NCI-H1092 treated with DMSO at 0.1 percent for 48 hours (cell line): Measurements from ENCODE around the gene IQGAP2.
"Not testable (repeated sequence)": the region's sequence is repeated elsewhere in the genome, so short reads cannot be mapped to it uniquely, and the experiment has no call there.

Source experiments
- DNase-seq: peaks from one replicate; lab custom pipeline; 2025; lab: John Stamatoyannopoulos, UW

Gene IQGAP2

DNA sequence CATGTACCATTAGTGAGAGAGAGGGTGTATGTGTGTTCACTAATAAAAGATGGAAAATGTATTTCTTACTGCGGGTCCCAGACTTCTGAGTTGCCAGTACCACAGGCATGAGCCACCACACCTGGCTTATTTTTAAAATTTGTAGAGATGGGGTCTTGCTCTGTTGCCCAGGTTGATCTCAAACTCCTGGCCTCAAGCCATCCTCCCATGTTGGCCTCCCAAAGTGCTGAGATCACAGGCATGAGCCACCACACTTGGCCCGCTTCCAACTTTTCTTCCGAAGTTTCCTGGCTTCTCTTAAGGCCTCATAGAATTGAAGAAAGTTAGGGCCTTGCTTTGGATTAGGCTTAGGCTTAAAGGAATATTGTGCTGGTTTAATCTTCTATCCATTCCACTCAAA, 260.5 kb downstream of the IQGAP2 start:
- DNase-seq, result no peak

DNA sequence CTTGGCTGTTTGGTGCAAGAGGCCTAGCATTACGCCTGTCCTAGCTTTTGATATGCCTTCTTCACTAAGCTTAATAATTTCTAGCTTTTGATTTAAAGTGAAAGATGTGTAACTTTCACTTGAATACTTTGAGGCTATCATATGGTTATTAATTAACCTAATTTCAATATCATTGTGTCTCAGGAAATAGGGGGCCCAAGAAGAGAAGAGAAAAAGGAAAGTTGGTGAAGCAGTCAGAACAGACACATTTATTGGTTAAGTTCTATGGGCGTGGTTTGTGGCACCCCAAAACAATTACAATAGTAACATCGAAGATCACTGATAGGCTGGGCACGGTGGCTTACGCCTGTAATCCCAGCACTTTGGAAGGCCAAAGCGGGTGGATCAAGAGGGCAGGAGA, 261.0 kb downstream of the IQGAP2 start:
- DNase-seq, result no peak

DNA sequence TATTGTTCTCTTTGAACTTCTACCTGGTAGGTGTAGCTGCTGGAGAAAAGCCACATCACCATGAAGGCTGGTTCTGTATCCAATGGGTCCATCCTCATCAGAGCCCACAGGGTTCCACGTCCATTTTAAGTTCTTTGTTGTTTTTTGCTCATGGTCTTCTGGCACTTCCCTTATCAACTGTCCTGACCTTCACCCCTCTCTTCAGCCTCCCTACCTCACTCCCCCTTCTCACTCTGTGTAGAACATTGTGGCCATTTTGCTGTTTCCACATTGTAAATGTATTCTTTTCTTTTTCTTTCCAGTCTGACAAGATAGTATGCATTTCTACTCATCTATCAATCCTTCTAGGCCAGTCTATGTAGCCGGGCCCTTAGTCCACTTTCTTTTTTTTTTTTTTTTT, 264.4 kb downstream of the IQGAP2 start:
- DNase-seq, result no peak

DNA sequence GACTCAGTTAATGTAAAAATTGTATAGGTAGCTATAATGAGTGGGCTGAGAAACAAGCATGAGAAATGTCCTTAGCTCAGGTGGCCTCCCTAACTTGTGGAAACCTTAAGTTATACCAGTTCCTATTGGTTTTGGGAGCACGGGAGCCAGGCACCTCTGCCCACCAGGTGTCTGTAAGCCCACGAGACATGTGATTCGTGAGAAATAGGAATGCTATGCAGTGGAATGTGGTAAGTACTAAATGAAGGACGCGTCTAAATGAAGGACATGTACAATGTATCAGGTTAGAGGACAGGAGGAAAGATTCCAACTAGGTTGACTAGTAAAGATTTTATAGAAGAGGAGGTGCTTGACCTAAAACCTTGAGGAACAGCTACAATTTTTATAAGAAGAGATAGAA, 266.2 kb downstream of the IQGAP2 start:
- no peak for DNase-seq

DNA sequence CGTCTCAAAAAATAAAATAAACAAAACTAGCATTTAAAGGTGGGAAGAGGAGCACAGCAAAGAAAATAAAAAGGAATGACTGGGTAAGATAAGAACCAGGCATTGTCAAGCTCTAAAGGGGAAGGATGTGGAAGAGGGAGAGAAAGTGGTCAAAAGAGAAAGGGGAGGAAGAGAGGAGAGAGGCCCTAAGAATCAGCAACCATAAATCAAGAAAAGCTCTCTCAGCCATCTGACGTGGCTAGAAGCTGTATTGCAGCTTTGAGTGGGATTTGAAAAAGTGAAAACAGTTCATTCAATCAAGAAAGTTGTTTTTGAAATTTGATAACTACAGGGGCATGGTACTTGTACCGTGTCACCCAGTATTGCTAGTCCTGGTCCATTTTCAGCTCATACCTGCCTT, 267.4 kb downstream of the IQGAP2 start:
- DNase-seq, result no peak

DNA sequence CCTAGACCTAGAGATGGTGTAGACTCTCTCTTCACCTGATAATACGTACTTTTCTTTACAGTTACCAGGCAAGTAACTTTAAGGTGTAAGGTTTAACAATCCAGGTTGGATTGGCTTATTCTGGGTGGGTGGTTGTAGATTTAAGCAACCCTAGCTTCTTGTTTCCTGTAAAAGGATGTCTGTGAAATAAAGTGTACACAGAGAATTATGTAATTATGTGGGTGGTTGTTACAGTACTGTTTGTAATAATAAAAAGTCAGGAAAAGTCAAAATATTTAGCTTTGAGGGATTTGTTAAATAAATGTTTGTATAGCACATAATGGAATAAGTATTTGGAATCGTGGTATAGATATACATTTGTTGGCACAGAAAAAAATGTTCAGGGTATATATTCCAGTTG, 269.2 kb downstream of the IQGAP2 start:
- no peak for DNase-seq

DNA sequence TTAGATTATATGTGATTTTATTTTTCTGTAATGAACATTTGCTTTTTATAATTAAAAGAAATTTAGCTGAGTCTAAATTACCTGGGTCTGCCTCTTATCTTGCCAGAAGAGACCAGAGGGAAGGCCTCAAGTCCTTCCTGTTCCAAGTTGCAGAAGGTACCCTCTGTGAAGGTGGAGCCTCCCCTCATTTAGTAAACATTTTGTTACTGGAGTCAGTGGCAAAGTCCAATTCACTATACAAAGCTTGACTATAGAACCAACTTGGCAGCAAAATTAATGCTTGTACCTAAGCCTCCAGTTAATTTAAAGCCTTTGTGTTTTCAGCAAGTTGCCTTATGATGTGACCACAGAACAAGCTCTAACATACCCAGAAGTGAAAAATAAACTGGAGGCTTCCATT, 270.0 kb downstream of the IQGAP2 start:
- no peak for DNase-seq

DNA sequence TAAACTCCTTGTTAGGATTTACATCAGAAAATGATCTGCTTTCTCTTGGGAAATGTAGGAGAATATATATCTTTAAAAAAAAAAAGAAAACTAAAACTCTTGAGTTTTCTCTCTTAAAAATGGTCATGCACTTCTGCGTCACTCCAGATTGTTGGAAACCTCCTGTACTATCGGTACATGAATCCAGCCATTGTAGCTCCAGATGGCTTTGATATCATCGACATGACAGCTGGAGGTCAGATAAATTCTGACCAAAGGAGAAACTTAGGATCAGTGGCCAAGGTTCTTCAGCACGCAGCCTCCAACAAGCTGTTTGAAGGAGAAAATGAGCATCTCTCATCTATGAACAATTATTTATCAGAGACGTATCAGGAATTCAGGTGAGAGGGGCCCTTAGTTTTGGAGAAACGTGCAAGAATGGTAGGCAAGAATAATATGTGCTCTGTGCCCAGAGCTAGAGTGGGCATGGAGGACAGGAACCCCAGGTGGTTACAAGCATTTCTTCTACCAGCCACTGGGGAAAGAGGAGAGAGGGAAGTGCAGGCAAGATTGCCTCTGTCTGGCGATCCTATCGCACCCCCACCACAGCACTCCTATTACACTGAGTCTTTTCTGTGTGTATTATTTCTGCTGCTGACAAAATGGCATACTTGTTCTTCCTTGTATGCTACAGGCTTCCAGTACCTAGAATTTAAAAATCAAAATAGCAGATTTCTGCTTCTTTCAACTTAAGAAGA, 271.4 kb downstream of the IQGAP2 start:
- DNase-seq, result no peak

DNA sequence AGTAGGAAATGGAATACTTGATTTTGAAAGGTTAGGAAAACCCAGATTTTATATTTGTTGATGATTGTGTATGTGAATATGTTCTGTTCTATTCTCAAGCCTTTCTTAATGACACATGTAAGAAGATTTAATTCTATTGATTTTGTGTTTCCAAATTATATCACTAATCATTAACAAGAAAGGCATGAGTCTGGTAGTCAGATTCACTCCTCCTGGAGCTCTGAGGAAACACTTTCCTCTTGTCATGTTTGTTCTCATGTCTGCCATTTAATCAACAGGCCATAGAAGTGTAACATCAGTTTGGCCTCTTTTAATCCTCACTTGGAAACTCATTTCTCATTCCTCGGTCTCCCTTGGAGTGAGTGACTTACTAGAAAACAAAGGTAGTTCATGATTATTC, 272.3 kb downstream of the IQGAP2 start:
- no peak for DNase-seq

DNA sequence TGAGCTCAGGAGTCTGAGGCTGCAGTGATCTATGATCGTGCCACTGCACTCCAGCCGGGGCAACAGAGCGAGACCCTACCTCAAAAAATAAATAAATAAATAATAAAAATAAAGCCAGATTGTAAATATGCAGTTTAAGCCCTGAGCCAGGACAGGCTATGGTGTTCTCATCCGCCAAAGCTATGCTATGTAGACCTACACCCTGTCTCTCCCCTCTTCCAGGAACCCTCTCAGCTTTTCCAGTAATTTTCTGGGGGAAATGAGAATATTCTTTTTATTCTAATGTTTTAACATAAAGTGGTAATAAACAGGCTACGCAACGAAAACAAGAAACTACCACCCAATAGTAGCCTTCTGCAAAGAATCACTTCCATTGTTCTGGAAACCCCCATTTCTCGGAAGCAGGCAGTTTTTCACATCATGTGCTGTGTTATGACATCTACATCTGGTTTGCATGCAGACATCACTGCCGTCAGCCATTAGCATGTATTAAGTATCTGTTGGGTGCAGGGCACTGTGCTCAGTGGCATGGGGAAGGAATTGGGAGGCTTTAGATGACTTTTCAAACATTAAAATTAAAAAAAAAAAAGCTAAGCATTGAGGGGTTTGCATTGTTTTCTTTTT, 274.9 kb downstream of the IQGAP2 start:
- DNase-seq, result no peak

DNA sequence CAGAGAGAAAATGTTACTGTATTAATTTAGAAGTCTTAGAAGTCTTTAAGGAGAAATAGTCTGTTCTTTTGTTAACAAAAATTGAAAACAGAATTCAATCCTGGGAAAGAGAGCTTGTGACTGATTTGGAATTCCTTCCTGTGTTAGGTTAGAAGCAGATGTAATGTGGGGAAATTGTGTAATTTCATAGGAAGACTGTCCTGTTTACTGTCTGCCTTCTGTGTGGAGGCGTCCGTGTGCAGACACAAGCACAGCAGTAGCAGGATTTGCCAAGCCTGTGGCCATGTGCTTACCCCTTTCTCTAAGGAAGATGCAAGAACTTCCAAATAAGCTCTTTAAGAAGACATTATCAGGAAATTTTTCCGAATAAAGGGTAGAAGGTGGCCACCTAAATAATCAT, 276.1 kb downstream of the IQGAP2 start:
- no peak for DNase-seq

DNA sequence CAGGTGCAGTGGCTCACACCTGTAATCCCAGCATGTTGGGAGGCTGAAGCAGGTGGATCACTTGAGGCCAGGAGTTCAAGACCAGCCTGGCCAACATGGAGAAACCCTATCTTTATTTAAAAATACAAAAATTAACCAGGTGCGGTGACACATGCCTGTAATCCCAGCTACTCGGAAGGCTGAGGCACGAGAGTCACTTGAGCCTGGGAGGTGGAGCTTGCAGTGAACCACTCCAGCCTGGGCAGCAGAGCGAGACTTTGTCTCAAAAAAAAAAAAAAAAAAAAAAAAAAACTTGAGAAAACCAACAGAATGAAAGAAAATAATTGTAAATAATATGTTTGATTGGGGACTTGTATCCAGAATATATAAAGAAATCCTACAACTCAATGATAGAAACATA, 277.7 kb downstream of the IQGAP2 start:
- not testable (repeated sequence) for DNase-seq

DNA sequence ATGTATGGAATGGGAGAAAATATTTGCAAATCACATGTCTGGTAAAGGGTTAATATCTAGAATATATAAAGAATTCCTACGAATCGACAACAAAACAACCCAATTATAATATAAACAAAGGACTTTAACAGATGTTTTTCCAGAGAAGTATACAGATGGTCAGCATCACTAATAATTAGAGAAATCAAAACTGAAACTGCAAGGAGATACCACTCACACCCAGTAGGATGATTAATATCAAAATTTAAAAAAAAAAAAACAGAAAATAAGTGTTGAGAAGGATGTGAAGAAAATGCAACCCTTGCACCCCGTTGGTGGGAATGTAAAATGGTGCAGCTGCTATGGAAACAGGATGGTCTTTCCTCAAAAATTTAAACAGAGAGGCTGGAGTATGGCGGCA, 278.2 kb downstream of the IQGAP2 start:
- DNase-seq, result no peak

DNA sequence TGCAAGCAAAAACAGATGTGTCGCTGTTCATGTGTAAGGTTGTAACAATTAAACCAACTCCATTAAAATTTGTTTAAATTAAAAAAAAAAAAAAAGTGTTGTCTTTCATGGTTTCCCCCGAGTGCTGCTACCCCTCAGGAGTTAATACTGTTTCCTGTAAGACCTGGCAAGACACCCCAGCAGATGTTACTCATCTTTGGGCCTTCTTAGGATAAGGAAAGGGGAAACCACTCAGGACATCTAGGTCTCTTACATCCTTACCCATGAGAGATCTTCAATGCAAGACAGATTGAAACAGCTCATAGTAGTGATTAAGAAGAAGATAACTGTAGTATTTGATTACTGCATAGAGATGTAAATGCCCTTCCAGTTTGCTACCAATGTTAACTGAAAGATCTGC, 279.3 kb downstream of the IQGAP2 start:
- no peak for DNase-seq

DNA sequence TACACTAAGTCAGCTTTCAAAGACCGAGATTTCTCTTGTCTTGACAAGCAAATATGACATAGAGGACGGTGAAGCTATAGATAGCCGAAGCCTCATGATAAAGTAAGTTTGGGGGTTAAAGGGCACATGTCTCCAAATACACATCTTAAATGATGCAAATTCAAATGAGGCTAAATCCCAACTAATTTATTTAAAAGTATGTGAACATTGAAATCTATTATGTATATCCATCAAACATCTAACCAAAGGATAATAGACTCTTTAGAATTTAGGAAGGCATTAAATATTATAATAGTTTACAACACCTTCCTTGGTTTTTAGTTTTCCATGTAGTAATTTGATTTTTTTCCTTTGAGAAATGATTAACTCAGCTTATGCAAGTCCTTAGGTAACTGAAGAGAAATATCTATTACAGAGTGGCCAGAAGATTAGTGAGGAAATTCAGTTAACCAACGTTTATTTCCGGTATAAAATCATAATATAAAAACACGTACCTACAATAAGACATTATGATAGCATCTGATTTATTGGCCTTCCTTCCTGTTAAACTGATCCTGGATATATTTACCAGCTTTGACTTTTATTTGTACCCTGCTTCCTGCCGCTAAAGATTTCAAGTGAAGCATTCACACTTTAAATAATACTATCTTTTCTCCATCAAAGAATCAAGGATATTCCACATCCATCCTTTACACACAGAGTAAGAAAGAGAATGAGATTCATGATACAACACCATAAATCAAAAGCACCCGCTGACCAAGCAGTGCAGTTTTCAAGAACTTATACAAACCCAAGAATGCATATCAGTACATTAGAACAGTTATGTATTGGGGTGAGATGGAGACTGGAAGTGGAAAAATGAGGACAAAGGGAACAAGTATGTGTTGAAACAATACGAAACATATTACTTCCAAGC, 281.0 kb downstream of the IQGAP2 start:
- no peak for DNase-seq

DNA sequence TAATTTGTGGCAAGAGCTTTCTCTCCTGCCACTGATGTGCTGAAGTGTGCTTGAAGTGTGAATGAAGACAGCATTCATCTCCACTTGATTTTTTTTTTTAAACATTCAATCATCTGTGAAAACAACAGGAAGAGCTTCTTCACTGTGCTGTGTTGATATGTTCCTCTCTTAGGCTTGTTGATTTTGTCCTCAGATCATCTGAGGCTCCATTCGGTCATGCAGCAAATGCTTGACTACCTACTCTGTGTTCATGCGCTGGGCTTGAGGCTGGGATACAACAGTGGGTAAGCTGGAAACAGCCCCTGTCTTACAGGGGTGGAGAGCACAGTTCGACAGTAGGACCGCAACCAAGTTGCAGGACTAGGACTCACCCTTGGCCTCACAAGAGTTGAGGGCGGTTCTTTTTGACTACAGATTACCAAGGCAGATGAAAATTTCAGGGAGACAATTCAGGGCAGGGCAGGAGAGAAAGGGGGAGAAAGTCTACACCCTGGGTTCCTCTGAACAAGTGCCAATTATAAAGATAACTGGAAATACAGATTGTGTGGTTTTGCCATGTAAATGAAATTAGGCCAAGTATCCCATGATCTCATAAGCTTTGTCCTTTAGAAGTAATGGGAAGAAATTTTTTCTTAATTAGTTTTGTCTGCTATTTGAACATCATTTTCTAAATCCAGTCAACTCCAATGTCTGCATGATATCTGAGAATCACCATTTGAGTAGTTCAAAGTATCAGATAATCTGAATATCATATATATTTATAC, 281.9 kb downstream of the IQGAP2 start:
- no peak for DNase-seq

DNA sequence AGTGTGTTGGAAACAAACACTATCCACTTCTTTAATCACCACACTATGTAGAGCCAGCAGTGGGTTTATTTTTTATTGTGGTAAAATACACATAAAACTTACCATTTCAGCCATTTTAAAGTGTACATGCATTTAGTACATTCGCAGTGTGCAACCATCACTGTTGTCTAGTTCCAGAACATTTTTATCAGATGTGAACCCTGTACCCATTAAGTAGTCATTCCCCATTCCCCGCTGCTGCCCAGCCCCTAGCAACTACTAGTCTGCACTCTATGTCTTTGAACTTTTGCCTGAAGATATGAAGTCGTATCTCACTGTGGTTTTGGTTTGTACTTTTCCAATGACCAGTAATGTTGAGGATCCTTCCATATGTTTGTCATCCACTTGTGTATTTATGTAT, 282.6 kb downstream of the IQGAP2 start:
- DNase-seq, result no peak

DNA sequence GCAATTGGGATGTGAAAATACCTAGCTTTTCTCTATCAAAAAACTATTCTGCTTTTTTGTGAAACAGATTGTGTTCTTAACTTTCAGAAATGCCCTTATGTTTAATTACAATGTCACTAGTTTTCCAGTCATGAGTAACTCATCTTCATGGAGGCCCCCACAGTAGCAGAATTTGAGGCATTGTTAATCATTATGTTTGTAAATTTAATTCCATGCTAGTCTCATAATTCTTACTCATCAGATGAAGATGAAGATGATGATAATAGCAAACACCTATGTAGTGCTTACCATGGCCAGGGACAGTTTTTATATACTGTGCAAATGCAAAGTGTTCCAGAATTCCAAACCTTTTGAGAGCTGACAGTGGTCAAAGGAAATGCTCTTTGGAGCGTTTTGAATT, 285.1 kb downstream of the IQGAP2 start:
- DNase-seq, result no peak

DNA sequence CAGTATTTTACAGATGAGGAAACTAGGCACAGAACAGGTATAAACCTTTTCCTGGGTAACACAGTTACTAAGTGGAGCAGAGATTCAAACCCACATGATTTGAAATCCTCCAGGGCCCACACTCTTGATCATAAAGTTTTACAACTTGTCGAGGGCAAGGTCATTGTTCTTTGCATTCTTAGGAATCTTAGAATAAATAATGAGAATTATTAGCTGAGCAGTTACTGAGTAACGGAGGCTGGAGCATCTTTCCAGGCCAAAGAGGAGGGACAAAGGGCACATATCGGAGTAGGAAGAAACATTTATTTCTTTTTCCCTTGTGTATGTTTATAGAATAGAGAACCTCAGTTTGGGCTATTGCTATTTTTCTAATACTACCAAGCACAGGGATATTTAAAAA, 285.8 kb downstream of the IQGAP2 start:
- no peak for DNase-seq

DNA sequence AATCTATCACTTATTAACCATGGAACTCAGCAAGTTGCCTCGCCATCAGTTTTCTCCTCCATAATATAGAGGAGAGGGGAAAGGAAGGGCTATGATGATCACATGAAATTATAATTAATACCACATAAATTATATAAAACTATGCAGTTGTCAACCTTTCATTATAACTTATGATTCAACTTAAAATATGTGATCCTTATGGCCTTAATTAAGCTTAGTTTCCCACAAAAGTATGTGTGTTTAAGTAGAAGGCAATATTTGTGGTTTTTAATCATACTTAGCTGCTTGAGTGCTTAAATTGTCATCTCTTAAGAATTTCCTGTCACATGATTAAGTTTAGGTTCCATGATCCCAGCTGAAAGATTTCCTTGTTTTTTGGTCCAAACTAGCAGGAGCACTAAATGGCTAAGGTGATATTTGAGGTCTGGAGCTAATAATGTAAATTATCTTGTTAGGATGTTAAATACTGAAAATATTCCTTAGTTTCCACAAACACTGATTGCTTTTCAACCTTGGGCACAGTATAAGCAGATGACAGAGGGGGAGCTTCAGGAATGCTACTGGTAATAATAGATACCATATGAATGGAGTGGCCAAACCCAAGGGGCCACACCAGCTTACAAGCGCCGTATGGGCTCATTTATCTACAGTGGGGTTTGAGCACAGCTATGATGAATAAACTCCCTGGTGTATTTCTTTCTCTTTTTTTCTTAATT, 286.4 kb downstream of the IQGAP2 start:
- DNase-seq, result no peak

DNA sequence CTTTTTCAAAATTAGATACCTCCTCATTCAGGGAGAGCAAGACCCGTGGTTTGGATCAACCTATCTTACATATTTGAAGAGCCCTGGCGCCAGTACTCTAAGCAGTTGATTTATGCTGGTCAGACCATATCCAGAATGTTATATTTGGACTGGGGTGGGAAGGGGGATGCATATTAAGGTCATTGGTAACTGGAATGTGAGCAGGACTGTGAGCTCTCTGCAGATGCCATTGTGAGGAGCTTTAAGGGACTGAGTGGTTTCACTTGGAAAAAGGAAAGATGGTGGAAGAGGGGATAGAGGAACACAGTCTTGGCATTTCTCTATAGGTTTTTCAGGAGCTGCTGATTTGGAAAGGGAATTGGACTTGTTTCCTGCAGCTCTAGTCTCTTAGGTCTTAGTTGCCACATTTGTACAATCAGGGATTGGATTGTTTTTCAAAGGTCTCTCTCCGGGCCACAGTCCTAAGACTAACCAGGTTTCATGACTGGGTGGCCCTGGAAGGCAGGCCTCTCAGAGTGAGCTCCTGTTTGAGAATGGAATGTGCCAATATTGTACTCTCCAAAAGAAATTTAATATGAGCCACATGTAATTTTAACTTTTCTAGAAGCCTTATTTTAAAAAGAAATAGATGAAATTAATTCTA, 287.1 kb downstream of the IQGAP2 start:
- no peak for DNase-seq
